Loucy (cell line): ENCODE measurements around the gene SCT.

ENCODE experiments used
- H2AFZ ChIP-seq: fragments of 200-600 bp; sonication (generic); 2 replicates; pipeline ENCODE4 v1.6.0; 2016; ENCODE audit warnings: antibody characterized with exemption, mild to moderate bottlenecking, low read length, moderate library complexity
- H3F3A ChIP-seq: fragments of 200-600 bp; 2 replicates; pipeline ENCODE4 v1.6.0; 2016; ENCODE audit warnings: antibody characterized with exemption, low read depth, mild to moderate bottlenecking
- H3K27me3 ChIP-seq: fragments of 200-600 bp; sonication (generic); 2 replicates; pipeline ENCODE4 v1.6.1; 2014; ENCODE audit warnings: low read length, mild to moderate bottlenecking; ENCODE audit not compliant: insufficient read depth, poor library complexity, severe bottlenecking
- H3K36me3 ChIP-seq: fragments of 200-600 bp; sonication (generic); 2 replicates; pipeline ENCODE4 v1.6.1; 2016; ENCODE audit warnings: low read length; ENCODE audit not compliant: insufficient read depth
- H3K4me1 ChIP-seq: fragments of 200-600 bp; sonication (generic); 2 replicates; pipeline ENCODE4 v1.5.1; 2014; ENCODE audit warnings: low read length, mild to moderate bottlenecking; ENCODE audit not compliant: insufficient read depth, poor library complexity, severe bottlenecking
- H3K4me2 ChIP-seq: fragments of 200-600 bp; sonication (generic); 2 replicates; pipeline ENCODE4 v1.6.0; 2014; ENCODE audit warnings: antibody characterized with exemption, low read length, low read depth, mild to moderate bottlenecking; ENCODE audit not compliant: poor library complexity, severe bottlenecking
- H3K4me3 ChIP-seq: fragments of 200-600 bp; sonication (generic); 2 replicates; pipeline ENCODE4 v1.5.1; 2014; ENCODE audit warnings: low read length, mild to moderate bottlenecking, mixed read lengths; ENCODE audit not compliant: poor library complexity, severe bottlenecking
- H3K79me2 ChIP-seq: fragments of 200-600 bp; sonication (generic); 2 replicates; pipeline ENCODE4 v1.6.1; 2014; ENCODE audit warnings: low read length; ENCODE audit not compliant: insufficient read depth
- H3K9ac ChIP-seq: fragments of 200-600 bp; sonication (generic); 2 replicates; pipeline ENCODE4 v1.6.0; 2014; ENCODE audit warnings: mild to moderate bottlenecking, low read depth, low read length, moderate library complexity; ENCODE audit not compliant: poor library complexity, severe bottlenecking
- H3K9me2 ChIP-seq: fragments of 200-600 bp; sonication (generic); replicated peaks from 2 replicates; pipeline ENCODE4 v1.6.1; 2016; ENCODE audit warnings: low read depth, low read length, mixed read lengths
- H3K9me3 ChIP-seq: fragments of 200-600 bp; sonication (generic); 2 replicates; pipeline ENCODE4 v1.6.1; 2014; ENCODE audit warnings: mild to moderate bottlenecking, antibody characterized with exemption, low read length, low read depth; ENCODE audit not compliant: insufficient read depth
- H4K20me1 ChIP-seq: fragments of 200-600 bp; sonication (generic); 2 replicates; pipeline ENCODE4 v1.6.0; 2014; ENCODE audit warnings: antibody characterized with exemption, low read length, mild to moderate bottlenecking; ENCODE audit not compliant: insufficient read depth, poor library complexity, severe bottlenecking
- CTCF ChIP-seq: fragments of 200-600 bp; sonication (generic); conservative IDR thresholded peaks from 2 replicates; pipeline ENCODE4 v1.5.1; 2014; ENCODE audit warnings: mild to moderate bottlenecking, antibody characterized with exemption, low read length
- EZH2phosphoT487 ChIP-seq: fragments of 200-600 bp; IDR thresholded peaks from 2 replicates; pipeline ENCODE4 v1.6.1; 2018; ENCODE audit warnings: antibody characterized with exemption, mild to moderate bottlenecking, moderate library complexity, borderline replicate concordance

Gene SCT

GRCh38 chr11:598005-598680, 28.8 kb downstream of the SCT start:
- no peaks in the 10 kb centered on the region for H3K4me1 ChIP-seq

GRCh38 chr11:597166-597725, 29.7 kb downstream of the SCT start:
- H3K36me3 ChIP-seq, result peaks cover 90% of the 10 kb centered on the region; the same call in 1 of the 2 replicates
- no peak for TF ChIP-seq EZH2phosphoT487
- peak; percentile 45 for TF ChIP-seq CTCF
- H3K4me2 ChIP-seq, result no peak overlapping the region

More at GRCh38 chr11:598005-598680, 28.8 kb downstream of the SCT start:
- Histone ChIP-seq H3K9me2 (no peaks in the 10 kb centered on the region), H3K79me2 (no peaks in the 10 kb centered on the region), H3K4me3 (no peak overlapping the region), H3K27me3 (no peaks in the 10 kb centered on the region), H4K20me1 (no peaks in the 10 kb centered on the region), H3F3A (no peaks in the 10 kb centered on the region), H2AFZ (no peak overlapping the region), H3K4me2 (no peak overlapping the region), H3K9ac (no peak overlapping the region), H3K36me3 (peaks cover 90% of the 10 kb centered on the region; the same call in 1 of the 2 replicates), H3K9me3 (no peaks in the 10 kb centered on the region)
- TF ChIP-seq CTCF, result no peak
- TF ChIP-seq EZH2phosphoT487, result no peak

GRCh38 chr11:596374-596773, 30.6 kb downstream of the SCT start:
- Histone ChIP-seq H3K4me1 (no peaks in the 10 kb centered on the region), H4K20me1 (no peaks in the 10 kb centered on the region), H3K9ac (no peak overlapping the region), H3K4me2 (no peak overlapping the region), H3K36me3 (peaks cover 87% of the 10 kb centered on the region; the same call in 1 of the 2 replicates), H3F3A (no peaks in the 10 kb centered on the region), H3K9me3 (no peaks in the 10 kb centered on the region), H3K27me3 (no peaks in the 10 kb centered on the region), H2AFZ (no peak overlapping the region), H3K9me2 (no peaks in the 10 kb centered on the region), H3K4me3 (no peak overlapping the region), H3K79me2 (no peaks in the 10 kb centered on the region)
- TF ChIP-seq EZH2phosphoT487 (no peak), CTCF (no peak)

More at GRCh38 chr11:597166-597725, 29.7 kb downstream of the SCT start:
- Histone ChIP-seq H3K27me3 (no peaks in the 10 kb centered on the region), H3F3A (no peaks in the 10 kb centered on the region), H3K4me1 (no peaks in the 10 kb centered on the region), H3K79me2 (no peaks in the 10 kb centered on the region), H3K9ac (no peak overlapping the region), H3K9me2 (no peaks in the 10 kb centered on the region), H3K9me3 (no peaks in the 10 kb centered on the region), H4K20me1 (no peaks in the 10 kb centered on the region), H3K4me3 (no peak overlapping the region), H2AFZ (no peak overlapping the region)
